AG09319 (cell line): Measurements from ENCODE around the gene CATSPER3.

Experiments used
- DNase-seq: peaks from one replicate; pipeline ENCODE4 v3.0.0-alpha.2; 2010; ENCODE audit warnings: low read depth; ENCODE audit errors: extremely low read depth
- CTCF ChIP-seq: IDR thresholded peaks from 2 replicates; pipeline ENCODE4 v1.5.1; 2011; ENCODE audit warnings: low read depth, mild to moderate bottlenecking, inconsistent platforms, low read length, moderate library complexity

Gene CATSPER3

GRCh38 chr5:134957920-134958608 lies 9.6 kb upstream of the CATSPER3 start:
- no peak for DNase-seq
- TF ChIP-seq CTCF: no peak

- DNase-seq: no peak
- no peak for TF ChIP-seq CTCF
Measured at GRCh38 chr5:134958755-134959154, 9.0 kb upstream of the CATSPER3 start.

GRCh38 chr5:134963098-134963497 lies 4.6 kb upstream of the CATSPER3 start:
- no peak for DNase-seq
- TF ChIP-seq CTCF: no peak

GRCh38 chr5:134964359-134965270 lies 3.1 kb upstream of the CATSPER3 start:
- DNase-seq: no peak
- no peak for TF ChIP-seq CTCF

- no peak for TF ChIP-seq CTCF
- DNase-seq: no peak
Measured at GRCh38 chr5:134965271-134965825, 2.4 kb upstream of the CATSPER3 start.

- no peak for DNase-seq
- TF ChIP-seq CTCF: no peak
Measured at GRCh38 chr5:134968055-134968454, 348 bp downstream of the CATSPER3 start.

- no peak for DNase-seq
Measured at GRCh38 chr5:134969166-134969565, 1.5 kb downstream of the CATSPER3 start.

More at GRCh38 chr5:134969166-134969565, 1.5 kb downstream of the CATSPER3 start:
- no peak for TF ChIP-seq CTCF
